ENCODE measurements around the gene GPR150. TPM values are rescaled to one million over a fixed set of nuclear protein-coding genes. Genes with fewer than 3 reads are reported as not detected.
"Not testable (repeated sequence)": the region's sequence is repeated elsewhere in the genome, so short reads cannot be mapped to it uniquely, and the experiment has no call there.

The GPR150 gene
- total and polyA plus RNA-seq, 4 experiments from 2014 or later: 1.5 to 6.1 (median 2.7) TPM

- ChIA-PET CTCF (ENCODE audit: partially characterized antibody) (interaction anchor here (2.4 to 2.7 kb wide), 3 partner anchors 8 to 151 kb away, joined by 11 to 49 read pairs (median 19); partner anchors contain the start of gene RFESD), POLR2A (ENCODE audit: partially characterized antibody) (interaction anchor here (1.6 to 2.8 kb wide), 3 partner anchors 8 to 15 kb away, joined by 5 to 87 read pairs (median 39); partner anchors contain the start of genes GPR150 and RFESD)
- Histone ChIP-seq H3K4me1 (ENCODE audit: insufficient read depth, low read length) (peaks cover 16% of the 10 kb centered on the region), H3K27ac (ENCODE audit: low read depth, low read length) (no peak overlapping the region), H3K4me3 (ENCODE audit: low read length in 2 of 2) (no peak overlapping the region), H3K27me3 (ENCODE audit: insufficient read depth, low read length) (no peaks in the 10 kb centered on the region), H3K36me3 (ENCODE audit: insufficient read depth, low read length) (no peaks in the 10 kb centered on the region), H3K9me3 (ENCODE audit: control insufficient read depth in 1 of 2, low read length in 2 of 2) (no peaks in the 10 kb centered on the region)
- peak overlapping the region in 3 of 7 donors; percentile 55 to 69 (median 63) for H3K27ac Mint-ChIP-seq
- H3K4me1 Mint-ChIP-seq: peaks cover 16 to 45% (median 26%) of the 10 kb centered on the region in 4 donors
- DNase-seq: no peak
- H3K36me3 Mint-ChIP-seq: no peaks in the 10 kb centered on the region
- H3K9me3 Mint-ChIP-seq: peaks cover 0 to 2% (median 0%) of the 10 kb centered on the region in 8 donors
- peaks cover 0 to 2% of the 10 kb centered on the region in 2 donors for H3K27me3 Mint-ChIP-seq
- peak overlapping the region in 1 of 8 donors; percentile 35 for H3K4me3 Mint-ChIP-seq
- intact Hi-C loops (cut with micrococcal nuclease): no loop called here
Measured at GRCh38 chr5:95630394-95630917, 10.6 kb downstream of the GPR150 start.

- Mint-ChIP-seq H3K4me3 (peak overlapping the region in 6 of 8 donors; percentile 10 to 80 (median 48)), H3K9me3 (peaks cover 0 to 2% (median 0%) of the 10 kb centered on the region in 8 donors), H3K27ac (peak overlapping the region; percentile 90 to 99 (median 96)), H3K36me3 (no peaks in the 10 kb centered on the region), H3K4me1 (peaks cover 16 to 43% (median 26%) of the 10 kb centered on the region in 4 donors), H3K27me3 (peaks cover 0 to 2% of the 10 kb centered on the region in 2 donors)
- Histone ChIP-seq H3K27ac (ENCODE audit: low read depth, low read length) (peak overlapping the region; percentile 56), H3K36me3 (ENCODE audit: insufficient read depth, low read length) (no peaks in the 10 kb centered on the region), H3K4me1 (ENCODE audit: insufficient read depth, low read length) (peaks cover 15% of the 10 kb centered on the region), H3K27me3 (ENCODE audit: insufficient read depth, low read length) (no peaks in the 10 kb centered on the region), H3K4me3 (ENCODE audit: low read length in 2 of 2) (no peak overlapping the region), H3K9me3 (ENCODE audit: control insufficient read depth in 1 of 2, low read length in 2 of 2) (no peaks in the 10 kb centered on the region)
- intact Hi-C loops (cut with micrococcal nuclease): no loop called here
- POLR2A ChIA-PET (ENCODE audit: partially characterized antibody): interaction anchor here (1.0 to 2.8 kb wide), 10 partner anchors 9 to 203 kb away, joined by 3 to 87 read pairs (median 4); partner anchors contain the start of genes ARSK, RFESD and SKIC3
- CTCF ChIA-PET (ENCODE audit: partially characterized antibody): interaction anchor here (1.5 to 2.7 kb wide), 6 partner anchors 8 to 150 kb away, joined by 4 to 49 read pairs (median 10); partner anchors contain the start of genes ARSK, RFESD and SKIC3
- DNase-seq: no peak
Measured at GRCh38 chr5:95631255-95631958, 11.5 kb downstream of the GPR150 start.

GRCh38 chr5:95631991-95632675, 12.2 kb downstream of the GPR150 start:
- H3K27me3 ChIP-seq (ENCODE audit: insufficient read depth, low read length): no peaks in the 10 kb centered on the region
- peak overlapping the region in 1 of 2 donors; percentile 5 for H3K4me3 ChIP-seq (ENCODE audit: low read length in 2 of 2)
- H3K36me3 Mint-ChIP-seq: no peaks in the 10 kb centered on the region
- H3K4me1 ChIP-seq (ENCODE audit: insufficient read depth, low read length): peaks cover 15% of the 10 kb centered on the region
- intact Hi-C loops (cut with micrococcal nuclease): loop anchor here (1.0 kb wide), 3 partner anchors 10 to 77 kb away; partner anchors contain the start of genes ARSK and RFESD
- peaks cover 0 to 2% (median 0%) of the 10 kb centered on the region in 8 donors for H3K9me3 Mint-ChIP-seq
- H3K27ac ChIP-seq (ENCODE audit: low read depth, low read length): peak overlapping the region; percentile 56
- DNase-seq: peak; percentile 74 to 92 (median 84)
- no peaks in the 10 kb centered on the region for H3K9me3 ChIP-seq (ENCODE audit: control insufficient read depth in 1 of 2, low read length in 2 of 2)
- ChIA-PET POLR2A (ENCODE audit: partially characterized antibody) (interaction anchor here (0.6 to 2.8 kb wide), 11 partner anchors 10 to 933 kb away, joined by 3 to 87 read pairs (median 4); partner anchors contain the start of genes ARSK, RFESD and SKIC3), CTCF (ENCODE audit: partially characterized antibody) (interaction anchor here (1.5 to 2.7 kb wide), 6 partner anchors 8 to 149 kb away, joined by 4 to 49 read pairs (median 10); partner anchors contain the start of genes ARSK, RFESD and SKIC3)
- peaks cover 16 to 43% (median 26%) of the 10 kb centered on the region in 4 donors for H3K4me1 Mint-ChIP-seq
- peak overlapping the region; percentile 90 to 99 (median 96) for H3K27ac Mint-ChIP-seq
- peak overlapping the region; percentile 36 to 80 (median 55) for H3K4me3 Mint-ChIP-seq
- peaks cover 0 to 6% of the 10 kb centered on the region in 2 donors for H3K27me3 Mint-ChIP-seq
- no peaks in the 10 kb centered on the region for H3K36me3 ChIP-seq (ENCODE audit: insufficient read depth, low read length)

GRCh38 chr5:95632942-95633341, 13.1 kb downstream of the GPR150 start:
- not testable (repeated sequence) for H3K36me3 ChIP-seq (ENCODE audit: insufficient read depth, low read length); H3K27me3 Mint-ChIP-seq; H3K36me3 Mint-ChIP-seq; H3K27me3 ChIP-seq (ENCODE audit: insufficient read depth, low read length); DNase-seq; H3K9me3 ChIP-seq (ENCODE audit: control insufficient read depth in 1 of 2, low read length in 2 of 2); H3K4me3 ChIP-seq (ENCODE audit: low read length in 2 of 2); H3K9me3 Mint-ChIP-seq; H3K27ac ChIP-seq (ENCODE audit: low read depth, low read length)
- H3K4me1 ChIP-seq (ENCODE audit: insufficient read depth, low read length): peaks cover 15% of the 10 kb centered on the region
- ChIA-PET CTCF (ENCODE audit: partially characterized antibody) (interaction anchor here (1.8 to 2.7 kb wide), 2 partner anchors 9 to 12 kb away, joined by 4 to 49 read pairs; partner anchors contain the start of gene RFESD), POLR2A (ENCODE audit: partially characterized antibody) (interaction anchor here (1.9 to 2.8 kb wide), 4 partner anchors 11 to 176 kb away, joined by 5 to 87 read pairs (median 24); partner anchors contain the start of genes ARSK, RFESD and SKIC3)
- intact Hi-C loops (cut with micrococcal nuclease): loop anchor here (1.0 kb wide), 3 partner anchors 11 to 78 kb away; partner anchors contain the start of genes ARSK and RFESD
- peak overlapping the region in 1 of 8 donors; percentile 38 for H3K4me3 Mint-ChIP-seq
- H3K4me1 Mint-ChIP-seq: peaks cover 16 to 43% (median 26%) of the 10 kb centered on the region in 4 donors
- peak overlapping the region in 4 of 7 donors; percentile 60 to 96 (median 90) for H3K27ac Mint-ChIP-seq

- intact Hi-C loops (cut with micrococcal nuclease): no loop called here
Measured at GRCh38 chr5:95633671-95634070, 13.8 kb downstream of the GPR150 start.

GRCh38 chr5:95634081-95634480, 14.2 kb downstream of the GPR150 start:
- CTCF ChIA-PET (ENCODE audit: partially characterized antibody): interaction anchor here (3.8 kb wide), 1 partner anchor 11 kb away, joined by 37 read pairs; the partner anchor contains the start of gene RFESD
- Mint-ChIP-seq H3K27ac (peak overlapping the region in 1 of 7 donors; percentile 70), H3K4me3 (no peak overlapping the region), H3K36me3 (no peaks in the 10 kb centered on the region), H3K27me3 (peaks cover 4 to 8% of the 10 kb centered on the region in 2 donors), H3K9me3 (peaks cover 0 to 2% (median 0%) of the 10 kb centered on the region in 8 donors), H3K4me1 (peaks cover 16 to 43% (median 26%) of the 10 kb centered on the region in 4 donors)
- Histone ChIP-seq H3K27ac (ENCODE audit: low read depth, low read length) (no peak overlapping the region), H3K4me3 (ENCODE audit: low read length in 2 of 2) (no peak overlapping the region), H3K27me3 (ENCODE audit: insufficient read depth, low read length) (no peaks in the 10 kb centered on the region), H3K4me1 (ENCODE audit: insufficient read depth, low read length) (peaks cover 15% of the 10 kb centered on the region), H3K36me3 (ENCODE audit: insufficient read depth, low read length) (no peaks in the 10 kb centered on the region), H3K9me3 (ENCODE audit: control insufficient read depth in 1 of 2, low read length in 2 of 2) (no peaks in the 10 kb centered on the region)
- POLR2A ChIA-PET (ENCODE audit: partially characterized antibody): interaction anchor here (1.0 kb wide), 1 partner anchor 12 kb away, joined by 6 read pairs; no protein-coding TSS in a partner anchor
- intact Hi-C loops (cut with micrococcal nuclease): no loop called here
- DNase-seq: no peak

More at GRCh38 chr5:95633671-95634070, 13.8 kb downstream of the GPR150 start:
- Histone ChIP-seq H3K4me1 (ENCODE audit: insufficient read depth, low read length) (peaks cover 15% of the 10 kb centered on the region), H3K27me3 (ENCODE audit: insufficient read depth, low read length) (no peaks in the 10 kb centered on the region), H3K4me3 (ENCODE audit: low read length in 2 of 2) (no peak overlapping the region), H3K9me3 (ENCODE audit: control insufficient read depth in 1 of 2, low read length in 2 of 2) (no peaks in the 10 kb centered on the region), H3K36me3 (ENCODE audit: insufficient read depth, low read length) (no peaks in the 10 kb centered on the region), H3K27ac (ENCODE audit: low read depth, low read length) (no peak overlapping the region)
- POLR2A ChIA-PET (ENCODE audit: partially characterized antibody): interaction anchor here (0.6 to 1.0 kb wide), 2 partner anchors 12 to 174 kb away, joined by 3 to 6 read pairs; no protein-coding TSS in a partner anchor
- peaks cover 4 to 8% of the 10 kb centered on the region in 2 donors for H3K27me3 Mint-ChIP-seq
- CTCF ChIA-PET (ENCODE audit: partially characterized antibody): interaction anchor here (3.8 kb wide), 1 partner anchor 12 kb away, joined by 37 read pairs; the partner anchor contains the start of gene RFESD
- peaks cover 16 to 43% (median 26%) of the 10 kb centered on the region in 4 donors for H3K4me1 Mint-ChIP-seq
- no peak for DNase-seq
- H3K36me3 Mint-ChIP-seq: no peaks in the 10 kb centered on the region
- peaks cover 0 to 2% (median 0%) of the 10 kb centered on the region in 8 donors for H3K9me3 Mint-ChIP-seq
- H3K27ac Mint-ChIP-seq: peak overlapping the region in 5 of 7 donors; percentile 11 to 70 (median 39)
- peak overlapping the region in 1 of 8 donors; percentile 69 for H3K4me3 Mint-ChIP-seq
